HepG2 (cell line): Measurements from ENCODE around the gene MNX1. TPM values are rescaled to one million over a fixed set of nuclear protein-coding genes. Genes with fewer than 3 reads are reported as not detected.

ENCODE experiments used
- ATAC-seq: fragments of 200-7000 bp; cut with Tn5 transposase; 3 replicates; pipeline ENCODE4 v1.9.1; 2020; ENCODE audit warnings: mild to moderate bottlenecking, moderate library complexity
- BruUV-seq: library from RNA; stranded (reverse); fragments of 400-500 nt; replicated peaks from 2 replicates; lab custom pipeline; 2021; lab: Mats Ljungman, UMichigan
- CTCF ChIA-PET: fragments of 300-600 bp; formaldehyde crosslinking; extraction: SDS; loops from one replicate; lab custom pipeline; 2021; ENCODE audit warnings: low total read pairs, inconsistent platforms, low intra/inter-chr PET ratio; lab: Yijun Ruan, JAX
- POLR2A ChIA-PET: fragments of 350-600 bp; sonication (Branson Sonifier 250); formaldehyde crosslinking; loops from one replicate; lab custom pipeline; 2020; ENCODE audit warnings: antibody characterized with exemption, inconsistent platforms; lab: Yijun Ruan, JAX
- DNase-seq: peaks from one replicate; pipeline ENCODE4 v3.0.0-alpha.2; 2015; ENCODE audit warnings: low spot score
- FAIRE-seq: peaks from 3 replicates; lab custom pipeline; 2011; peaks lifted over from hg19 to GRCh38; lab: Jason Lieb, UNC
- H2AFZ ChIP-seq: one replicate; pipeline ENCODE4 v1.6.1; 2011; ENCODE audit warnings: low read length, inconsistent platforms
- H3K27ac ChIP-seq: fragments of 300-600 bp; 3 replicates; pipeline ENCODE4 v1.8.0; 2011; ENCODE audit warnings: mixed run types, mild to moderate bottlenecking, mixed read lengths, low read length, inconsistent platforms; ENCODE audit not compliant: insufficient read depth; ENCODE audit errors: extremely low read length
- H3K27me3 ChIP-seq, 2 experiments: fragments of 200-600 bp in 1 of 2; 2 replicates in 1 of 2; 3 replicates in 1 of 2; pipeline versions ENCODE4 v1.6.0 to v1.8.0; 2011; ENCODE audit warnings: low read length in 2 of 2, mild to moderate bottlenecking in 2 of 2, moderate library complexity in 2 of 2, inconsistent platforms in 1 of 2; ENCODE audit not compliant: insufficient read depth in 2 of 2, control insufficient read depth in 1 of 2
- H3K36me3 ChIP-seq, 2 experiments: fragments of 200-600 bp in 1 of 2; replicated peaks in 1 of 2; 2 replicates in 1 of 2; 3 replicates in 1 of 2; pipeline versions ENCODE4 v1.5.1 to v1.8.0; 2011; ENCODE audit warnings: low read length in 2 of 2, inconsistent platforms in 1 of 2; ENCODE audit not compliant: insufficient read depth in 2 of 2, control insufficient read depth in 1 of 2
- H3K4me1 ChIP-seq: 2 replicates; pipeline ENCODE4 v1.5.1; 2012; ENCODE audit warnings: low read length, inconsistent platforms; ENCODE audit not compliant: insufficient read depth
- H3K4me2 ChIP-seq: 2 replicates; pipeline ENCODE4 v1.6.0; 2011; ENCODE audit warnings: low read depth, low read length, inconsistent platforms
- H3K4me3 ChIP-seq, 3 experiments: fragments of 200-600 bp in 1 of 3; sonication (generic), shearing (Covaris generic) in 1 of 3; replicated peaks in 1 of 3; 2 replicates each; pipeline ENCODE4 v1.5.1; 2011 to 2016; ENCODE audit warnings: low read length in 3 of 3, inconsistent platforms in 2 of 3, low read depth in 2 of 3, mild to moderate bottlenecking in 2 of 3, control low read depth in 1 of 3, mixed read lengths in 1 of 3; ENCODE audit not compliant: insufficient read depth in 1 of 3
- H3K79me2 ChIP-seq: one replicate; pipeline ENCODE4 v1.6.1; 2011; ENCODE audit warnings: low read length, inconsistent platforms; ENCODE audit not compliant: insufficient read depth
- H3K9ac ChIP-seq: 2 replicates; pipeline ENCODE4 v1.6.0; 2011; ENCODE audit warnings: mild to moderate bottlenecking, low read depth, low read length, inconsistent platforms; ENCODE audit not compliant: insufficient read depth
- H3K9me3 ChIP-seq: 2 replicates; pipeline ENCODE4 v1.5.1; 2012; ENCODE audit warnings: mild to moderate bottlenecking, low read length
- H4K20me1 ChIP-seq: 2 replicates; pipeline ENCODE4 v1.6.0; 2011; ENCODE audit warnings: inconsistent platforms, mild to moderate bottlenecking, low read length, moderate library complexity; ENCODE audit not compliant: insufficient read depth
- MIER3 ChIP-seq: IDR thresholded peaks from 2 replicates; pipeline ENCODE4 v1.6.1; 2016; ENCODE audit warnings: missing compliant biosample characterization, borderline replicate concordance
- SYNCRIP ChIP-seq: fragments of 200-400 bp; formaldehyde crosslinking; IDR thresholded peaks from 2 replicates; pipeline ENCODE4 v1.6.1; 2018; ENCODE audit warnings: mild to moderate bottlenecking, low read depth, low read length; ENCODE audit not compliant: insufficient read depth
- ZFX ChIP-seq: sonication (generic); formaldehyde crosslinking; IDR thresholded peaks from 2 replicates; pipeline ENCODE4 v1.4.0; 2020; ENCODE audit warnings: mild to moderate bottlenecking, low read depth, missing genetic modification reagents, moderate library complexity
- ZNF24 ChIP-seq: fragments of 450-650 bp; IDR thresholded peaks from 2 replicates; pipeline ENCODE4 v1.6.1; 2017; ENCODE audit warnings: antibody characterized with exemption, mild to moderate bottlenecking
- ZNF768 ChIP-seq: sonication (generic); formaldehyde crosslinking; IDR thresholded peaks from 2 replicates; pipeline ENCODE4 v1.4.0; 2020; ENCODE audit warnings: missing genetic modification reagents
- WGBS: methylation state at CpG from one replicate; pipeline ENCODE4 v1.1.6; 2017; ENCODE audit warnings: low lambda C conversion rate; 5-methylcytosine and 5-hydroxymethylcytosine counted together
- in situ Hi-C: cut with HindIII; loops from 2 replicates; pipeline ENCODE4 v1.10.0; 2017; ENCODE audit warnings: low pct_unique_long_range_greater_than_20kb; ENCODE audit not compliant: extremely low pct_ligation_motif_present
- intact Hi-C: fragments of 100-400 bp; cut with micrococcal nuclease; formaldehyde crosslinking; loops from one replicate; pipeline ENCODE4 v1.10.0; 2022; ENCODE audit not compliant: unreplicated experiment
- polyA plus RNA-seq, 8 experiments: library from polyadenylated mRNA; depleted of rRNA in 3 of 8; stranded (reverse) in 7 of 8; unstranded in 1 of 8; fragments of >200 nt; fragmentation: Illumina TruSeq in 4 of 8; extraction: Trizol in 4 of 8; gene quantifications; 2 replicates each; pipeline versions ENCODE4 v1.2.1 to v1.2.3, GENCODE V29; 2011 to 2016; ENCODE audit warnings: low read depth in 4 of 8, missing spikeins in 1 of 8, mixed read lengths in 1 of 8; ENCODE audit not compliant: insufficient read depth in 1 of 8
- total RNA-seq, 5 experiments: library from RNA; depleted of rRNA; stranded (reverse); fragments of >200 nt; fragmentation: Illumina TruSeq; extraction: Trizol; gene quantifications; 2 replicates each; pipeline ENCODE4 v1.2.3, GENCODE V29; 2016; ENCODE audit warnings: low read depth in 1 of 5
- TF ChIP-seq, protein P1 (sequence below): sonication (generic); formaldehyde crosslinking; IDR thresholded peaks from 2 replicates; pipeline ENCODE4 v1.4.0; 2020; ENCODE audit warnings: missing genetic modification reagents

The MNX1 gene
- total and polyA plus RNA-seq, 2 of the 13 experiments (the other 11 are each of a cell fraction or from before 2014, with no cell fraction given) = 0.94 to 6.1 TPM

GRCh38 chr7:156989766-156990535 is 20.5 kb downstream of the MNX1 start:
- no peak overlapping the region for H3K9ac ChIP-seq
- H3K4me2 ChIP-seq = no peak overlapping the region
- POLR2A ChIA-PET = interaction anchor here (2.1 kb wide), 1 partner anchor 11 kb away, joined by 9 read pairs; no protein-coding TSS in a partner anchor
- ATAC-seq = no peak
- BruUV-seq = no TSS peak
- no peaks in the 10 kb centered on the region for H3K9me3 ChIP-seq
- no peak for DNase-seq
- no peak for FAIRE-seq
- no peak for TF ChIP-seq MIER3
- no peak for TF ChIP-seq ZNF24
- peak; percentile 23; the same call in 1 of the 2 replicates for TF ChIP-seq ZFX (CRISPR knock-in tag)
- TF ChIP-seq SYNCRIP = no peak
- 0 out of 2 replicates have a peak, but pooled peaks have one; percentile 10 for TF ChIP-seq ZNF768 (CRISPR knock-in tag)
- TF ChIP-seq, protein P1, sequence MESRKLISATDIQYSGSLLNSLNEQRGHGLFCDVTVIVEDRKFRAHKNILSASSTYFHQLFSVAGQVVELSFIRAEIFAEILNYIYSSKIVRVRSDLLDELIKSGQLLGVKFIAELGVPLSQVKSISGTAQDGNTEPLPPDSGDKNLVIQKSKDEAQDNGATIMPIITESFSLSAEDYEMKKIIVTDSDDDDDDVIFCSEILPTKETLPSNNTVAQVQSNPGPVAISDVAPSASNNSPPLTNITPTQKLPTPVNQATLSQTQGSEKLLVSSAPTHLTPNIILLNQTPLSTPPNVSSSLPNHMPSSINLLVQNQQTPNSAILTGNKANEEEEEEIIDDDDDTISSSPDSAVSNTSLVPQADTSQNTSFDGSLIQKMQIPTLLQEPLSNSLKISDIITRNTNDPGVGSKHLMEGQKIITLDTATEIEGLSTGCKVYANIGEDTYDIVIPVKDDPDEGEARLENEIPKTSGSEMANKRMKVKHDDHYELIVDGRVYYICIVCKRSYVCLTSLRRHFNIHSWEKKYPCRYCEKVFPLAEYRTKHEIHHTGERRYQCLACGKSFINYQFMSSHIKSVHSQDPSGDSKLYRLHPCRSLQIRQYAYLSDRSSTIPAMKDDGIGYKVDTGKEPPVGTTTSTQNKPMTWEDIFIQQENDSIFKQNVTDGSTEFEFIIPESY (CRISPR knock-in tag) = peak; percentile 11; the same call in 1 of the 2 replicates
- TF ChIP-seq, all 625 proteins: peak for 3
- Histone ChIP-seq H2AFZ (no peak overlapping the region), H3K4me1 (peaks cover 36% of the 10 kb centered on the region), H3K36me3 (no peaks in the 10 kb centered on the region), H3K79me2 (no peaks in the 10 kb centered on the region), H4K20me1 (no peaks in the 10 kb centered on the region), H3K27ac (no peak overlapping the region), H3K27me3 (peaks cover 1 to 11% of the 10 kb centered on the region in 2 experiments; a peak in 2 of 5 replicates), H3K4me3 (no peak overlapping the region)
- CTCF ChIA-PET = no interaction called here
- intact Hi-C loops = loop anchor here (2.0 to 10.0 kb wide), 2 partner anchors 21 to 145 kb away; partner anchors contain the start of genes MNX1 and UBE3C
- in situ Hi-C loops = no loop called here
- 82% methylated on average over 20 of the region's 25 CpGs for whole genome bisulfite sequencing
